PFSK-1 (cell line): ENCODE results near the gene KIAA1549.

Experiments used
- FOXP2 ChIP-seq: optimal IDR thresholded peaks from 2 replicates; pipeline ENCODE3; 2011; ENCODE audit warnings: borderline replicate concordance, control low read depth, inconsistent platforms; ENCODE audit not compliant: insufficient read depth; ENCODE audit errors: extremely low read length, extremely low read depth
- POLR2AphosphoS5 ChIP-seq: IDR thresholded peaks from 2 replicates; pipeline ENCODE4 v1.6.1; 2012; ENCODE audit warnings: low read depth, mild to moderate bottlenecking, control low read depth, low read length, moderate library complexity
- SIN3A ChIP-seq: IDR thresholded peaks from 2 replicates; pipeline ENCODE4 v1.6.1; 2012; ENCODE audit warnings: mild to moderate bottlenecking, low read length, moderate library complexity, borderline replicate concordance; ENCODE audit not compliant: insufficient read depth
- TAF1 ChIP-seq: IDR thresholded peaks from 2 replicates; pipeline ENCODE4 v1.6.1; 2012; ENCODE audit warnings: low read length, control low read depth, borderline replicate concordance; ENCODE audit not compliant: insufficient read depth
- TF ChIP-seq, protein P1 (sequence below), 2 experiments: IDR thresholded peaks; 2 replicates each; pipeline versions ENCODE4 v1.6.1 to v1.8.0; 2011 to 2012; ENCODE audit warnings: low read depth in 2 of 2, low read length in 2 of 2, control low read depth in 1 of 2, inconsistent platforms in 1 of 2, mild to moderate bottlenecking in 1 of 2, moderate library complexity in 1 of 2; ENCODE audit not compliant: insufficient read depth in 1 of 2

Gene KIAA1549

DNA sequence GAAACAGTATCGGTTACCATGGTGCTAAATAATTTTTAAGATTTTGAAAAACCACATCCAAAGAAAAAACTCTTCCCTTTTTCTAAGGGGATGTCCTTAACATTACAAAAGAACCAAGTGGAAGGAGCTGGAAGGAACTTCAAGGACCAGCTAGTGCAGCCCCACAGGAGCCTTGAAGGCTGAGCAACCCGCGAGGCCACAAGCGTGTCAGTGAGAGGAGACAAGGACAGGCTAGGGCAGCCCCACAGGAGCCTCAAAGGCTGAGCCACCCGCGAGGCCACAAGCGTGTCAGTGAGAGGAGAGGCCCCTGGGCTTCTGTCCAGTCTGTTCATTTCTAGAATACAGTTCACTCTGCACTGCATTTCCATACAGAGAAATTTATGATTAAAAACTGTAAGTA, 103.1 kb downstream of the KIAA1549 start:
- TF ChIP-seq, protein P1, sequence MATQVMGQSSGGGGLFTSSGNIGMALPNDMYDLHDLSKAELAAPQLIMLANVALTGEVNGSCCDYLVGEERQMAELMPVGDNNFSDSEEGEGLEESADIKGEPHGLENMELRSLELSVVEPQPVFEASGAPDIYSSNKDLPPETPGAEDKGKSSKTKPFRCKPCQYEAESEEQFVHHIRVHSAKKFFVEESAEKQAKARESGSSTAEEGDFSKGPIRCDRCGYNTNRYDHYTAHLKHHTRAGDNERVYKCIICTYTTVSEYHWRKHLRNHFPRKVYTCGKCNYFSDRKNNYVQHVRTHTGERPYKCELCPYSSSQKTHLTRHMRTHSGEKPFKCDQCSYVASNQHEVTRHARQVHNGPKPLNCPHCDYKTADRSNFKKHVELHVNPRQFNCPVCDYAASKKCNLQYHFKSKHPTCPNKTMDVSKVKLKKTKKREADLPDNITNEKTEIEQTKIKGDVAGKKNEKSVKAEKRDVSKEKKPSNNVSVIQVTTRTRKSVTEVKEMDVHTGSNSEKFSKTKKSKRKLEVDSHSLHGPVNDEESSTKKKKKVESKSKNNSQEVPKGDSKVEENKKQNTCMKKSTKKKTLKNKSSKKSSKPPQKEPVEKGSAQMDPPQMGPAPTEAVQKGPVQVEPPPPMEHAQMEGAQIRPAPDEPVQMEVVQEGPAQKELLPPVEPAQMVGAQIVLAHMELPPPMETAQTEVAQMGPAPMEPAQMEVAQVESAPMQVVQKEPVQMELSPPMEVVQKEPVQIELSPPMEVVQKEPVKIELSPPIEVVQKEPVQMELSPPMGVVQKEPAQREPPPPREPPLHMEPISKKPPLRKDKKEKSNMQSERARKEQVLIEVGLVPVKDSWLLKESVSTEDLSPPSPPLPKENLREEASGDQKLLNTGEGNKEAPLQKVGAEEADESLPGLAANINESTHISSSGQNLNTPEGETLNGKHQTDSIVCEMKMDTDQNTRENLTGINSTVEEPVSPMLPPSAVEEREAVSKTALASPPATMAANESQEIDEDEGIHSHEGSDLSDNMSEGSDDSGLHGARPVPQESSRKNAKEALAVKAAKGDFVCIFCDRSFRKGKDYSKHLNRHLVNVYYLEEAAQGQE (IDR thresholded peaks at IDR 0.05; ENCODE audit: insufficient read depth in 1 of 2, low read depth in 2 of 2, low read length in 2 of 2): no peak
- TF ChIP-seq SIN3A (no peak), TAF1 (no peak), POLR2AphosphoS5 (no peak), FOXP2 (no peak)

DNA sequence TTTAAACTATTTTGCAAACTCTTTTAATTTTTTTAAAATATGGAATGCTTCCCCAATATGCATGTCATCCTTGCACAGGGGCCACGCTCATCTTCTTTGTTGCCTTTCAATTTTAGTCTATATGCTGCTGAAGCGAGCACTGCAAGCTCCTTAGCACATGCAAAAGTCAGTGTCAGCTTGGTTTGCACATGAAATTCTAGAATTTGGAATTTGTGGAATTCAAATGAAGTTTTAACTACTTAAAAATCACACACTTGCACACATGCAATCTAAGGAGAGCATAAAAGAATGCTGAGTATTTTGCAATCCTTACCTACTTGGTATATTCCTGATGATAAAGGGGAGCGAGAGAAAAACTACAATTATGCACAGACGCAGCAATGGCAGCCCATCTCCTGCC, 104.9 kb downstream of the KIAA1549 start:
- no peak for TF ChIP-seq FOXP2
- TF ChIP-seq, protein P1 (IDR thresholded peaks at IDR 0.05; ENCODE audit: insufficient read depth in 1 of 2, low read depth in 2 of 2, low read length in 2 of 2): no peak
- TF ChIP-seq SIN3A: no peak
- no peak for TF ChIP-seq POLR2AphosphoS5
- TF ChIP-seq TAF1: no peak

DNA sequence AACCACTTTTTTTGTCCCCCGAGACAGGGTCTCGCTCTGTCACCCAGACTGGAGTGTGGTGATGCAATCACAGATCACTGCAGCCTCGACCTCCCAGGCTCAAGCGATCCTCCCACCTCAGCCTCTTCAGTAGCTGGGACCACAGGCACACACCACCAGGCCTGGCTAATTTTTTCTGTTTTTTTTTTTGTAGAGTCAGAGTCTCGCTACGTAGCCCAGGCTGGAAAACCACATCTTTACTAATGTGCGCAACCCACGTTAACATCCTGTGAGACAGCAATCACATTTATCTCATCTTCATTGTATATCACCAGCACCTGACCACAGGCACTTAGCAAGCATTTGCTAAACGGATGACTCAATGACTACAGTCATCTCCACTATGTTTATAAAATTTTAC, 105.4 kb downstream of the KIAA1549 start:
- TF ChIP-seq FOXP2: no peak
- no peak for TF ChIP-seq SIN3A
- TF ChIP-seq POLR2AphosphoS5: no peak
- no peak for TF ChIP-seq TAF1
- TF ChIP-seq, protein P1 (IDR thresholded peaks at IDR 0.05; ENCODE audit: insufficient read depth in 1 of 2, low read depth in 2 of 2, low read length in 2 of 2): no peak

DNA sequence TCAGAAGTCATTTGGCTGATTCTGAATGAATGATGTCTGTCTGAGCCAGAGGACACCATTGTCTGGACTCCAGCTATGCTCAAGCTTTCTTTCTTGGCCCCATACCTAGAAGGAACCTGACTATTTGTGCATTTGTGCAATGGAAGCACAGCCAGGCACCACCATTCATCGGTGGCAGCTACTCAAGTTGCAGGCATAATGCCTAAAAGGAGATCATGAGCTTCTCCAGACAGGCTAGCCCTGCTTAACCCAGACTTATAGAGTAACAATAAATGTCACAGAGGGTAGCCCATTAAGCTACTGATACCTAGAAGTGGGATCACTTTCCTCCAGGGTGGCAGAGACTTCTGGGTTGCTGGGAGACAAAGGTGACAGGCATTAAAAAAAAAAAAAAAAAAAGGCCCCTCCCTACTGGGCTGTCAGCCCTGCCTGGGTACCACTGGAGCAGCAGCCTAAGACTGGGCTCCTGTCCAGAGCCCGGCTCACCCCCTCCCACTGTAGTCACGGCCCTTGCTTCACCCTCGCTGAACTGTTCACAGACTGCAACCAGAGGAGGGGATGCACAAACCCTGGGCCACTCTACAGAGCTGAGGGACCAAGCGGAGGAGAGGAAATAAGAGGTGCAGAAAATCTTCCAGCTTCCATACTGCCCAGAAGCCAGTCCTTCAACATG, 107.8 kb downstream of the KIAA1549 start:
- TF ChIP-seq TAF1 (no peak), SIN3A (no peak), FOXP2 (no peak), POLR2AphosphoS5 (no peak)
- TF ChIP-seq, protein P1 (IDR thresholded peaks at IDR 0.05; ENCODE audit: insufficient read depth in 1 of 2, low read depth in 2 of 2, low read length in 2 of 2): no peak
